Measurements from ENCODE around the gene TM7SF2. TPM values are rescaled to one million over a fixed set of nuclear protein-coding genes. Genes with fewer than 3 reads are reported as not detected.

The TM7SF2 gene
- 10 to 100 TPM; 20.5 to 24.3 TPM for total RNA-seq

- ATAC-seq = peak; percentile 79 to 83
- peaks cover 0 to 5% of the 10 kb centered on the region in 2 donors for H3K36me3 Mint-ChIP-seq
Measured at GRCh38 chr11:65111744-65112545, at the start of gene TM7SF2. Gene TM7SF2, plus strand, starts transcription at chr11:65111872. Its CDS starts 144 bp downstream, at chr11:65112016.

GRCh38 chr11:65063532-65063931 is 48.1 kb upstream of the TM7SF2 start:
- no peak overlapping the region for H3K27ac Mint-ChIP-seq
- no peaks in the 10 kb centered on the region for H3K9me3 Mint-ChIP-seq
- DNase-seq (ENCODE audit: low spot score in 2 of 2) (no peak), ATAC-seq (peak; percentile 24 to 26)
- H3K36me3 Mint-ChIP-seq = no peaks in the 10 kb centered on the region

More at GRCh38 chr11:65111744-65112545, at the start of gene TM7SF2:
- DNase-seq (ENCODE audit: low spot score in 2 of 2) = peak; percentile 91 to 95
- peak within 1 kb of the TSS; percentile 88 to 98 for H3K27ac Mint-ChIP-seq
- no peaks in the 10 kb centered on the region for H3K9me3 Mint-ChIP-seq

- H3K9me3 Mint-ChIP-seq = no peaks in the 10 kb centered on the region
- no peaks in the 10 kb centered on the region for H3K36me3 Mint-ChIP-seq
- ATAC-seq = no peak
Measured at GRCh38 chr11:65064847-65065240, 46.8 kb upstream of the TM7SF2 start.

GRCh38 chr11:65065851-65066250 is 45.8 kb upstream of the TM7SF2 start:
- no peak overlapping the region for H3K27ac Mint-ChIP-seq
- ATAC-seq = no peak
- no peaks in the 10 kb centered on the region for H3K9me3 Mint-ChIP-seq
- no peaks in the 10 kb centered on the region for H3K36me3 Mint-ChIP-seq
- DNase-seq (ENCODE audit: low spot score in 2 of 2) = no peak

More at GRCh38 chr11:65064847-65065240, 46.8 kb upstream of the TM7SF2 start:
- DNase-seq (ENCODE audit: low spot score in 2 of 2) = no peak
- no peak overlapping the region for H3K27ac Mint-ChIP-seq

- Mint-ChIP-seq H3K27ac (no peak overlapping the region), H3K36me3 (no peaks in the 10 kb centered on the region), H3K9me3 (no peaks in the 10 kb centered on the region)
- no peak for DNase-seq (ENCODE audit: low spot score in 2 of 2)
- no peak for ATAC-seq
Measured at GRCh38 chr11:65066315-65066714, 45.4 kb upstream of the TM7SF2 start.

GRCh38 chr11:65066805-65067291 is 44.8 kb upstream of the TM7SF2 start:
- ATAC-seq (no peak), DNase-seq (ENCODE audit: low spot score in 2 of 2) (no peak)
- Mint-ChIP-seq H3K9me3 (no peaks in the 10 kb centered on the region), H3K27ac (no peak overlapping the region), H3K36me3 (no peaks in the 10 kb centered on the region)

- H3K9me3 Mint-ChIP-seq = no peaks in the 10 kb centered on the region
Measured at GRCh38 chr11:65067446-65067845, 44.2 kb upstream of the TM7SF2 start.

GRCh38 chr11:65069217-65069616 is 42.5 kb upstream of the TM7SF2 start:
- H3K9me3 Mint-ChIP-seq = no peaks in the 10 kb centered on the region
- DNase-seq (ENCODE audit: low spot score in 2 of 2) = no peak
- ATAC-seq = no peak
- H3K36me3 Mint-ChIP-seq = no peaks in the 10 kb centered on the region
- H3K27ac Mint-ChIP-seq = no peak overlapping the region

More at GRCh38 chr11:65067446-65067845, 44.2 kb upstream of the TM7SF2 start:
- H3K36me3 Mint-ChIP-seq = no peaks in the 10 kb centered on the region
- DNase-seq (ENCODE audit: low spot score in 2 of 2) = no peak
- no peak overlapping the region for H3K27ac Mint-ChIP-seq
- no peak for ATAC-seq

- DNase-seq (ENCODE audit: low spot score in 2 of 2) (no peak), ATAC-seq (peak in 1 of 2 donors; percentile 36)
- Mint-ChIP-seq H3K9me3 (no peaks in the 10 kb centered on the region), H3K36me3 (peaks cover 0 to 10% of the 10 kb centered on the region in 2 donors), H3K27ac (no peak overlapping the region)
Measured at GRCh38 chr11:65071907-65072630, 39.6 kb upstream of the TM7SF2 start.

- Mint-ChIP-seq H3K36me3 (peaks cover 5 to 15% of the 10 kb centered on the region in 2 donors), H3K27ac (no peak overlapping the region), H3K9me3 (no peaks in the 10 kb centered on the region)
- ATAC-seq = no peak
- no peak for DNase-seq (ENCODE audit: low spot score in 2 of 2)
Measured at GRCh38 chr11:65072631-65072966, 39.1 kb upstream of the TM7SF2 start.

- H3K27ac Mint-ChIP-seq = no peak overlapping the region
- H3K9me3 Mint-ChIP-seq = no peaks in the 10 kb centered on the region
- DNase-seq (ENCODE audit: low spot score in 2 of 2) (no peak), ATAC-seq (no peak)
- H3K36me3 Mint-ChIP-seq = peaks cover 39 to 51% of the 10 kb centered on the region in 2 donors
Measured at GRCh38 chr11:65077451-65077850, 34.2 kb upstream of the TM7SF2 start.

GRCh38 chr11:65078151-65078550 is 33.5 kb upstream of the TM7SF2 start:
- H3K27ac Mint-ChIP-seq = peak overlapping the region; percentile 38 to 78
- H3K9me3 Mint-ChIP-seq = no peaks in the 10 kb centered on the region
- DNase-seq (ENCODE audit: low spot score in 2 of 2) = peak in 1 of 2 donors; percentile 67
- peak; percentile 63 to 87 for ATAC-seq
- H3K36me3 Mint-ChIP-seq = peaks cover 46 to 58% of the 10 kb centered on the region in 2 donors

GRCh38 chr11:65078786-65079342 is 32.8 kb upstream of the TM7SF2 start:
- Mint-ChIP-seq H3K36me3 (peaks cover 53 to 66% of the 10 kb centered on the region in 2 donors), H3K9me3 (no peaks in the 10 kb centered on the region), H3K27ac (peak overlapping the region; percentile 38 to 78)
- ATAC-seq = no peak
- DNase-seq (ENCODE audit: low spot score in 2 of 2) = no peak

GRCh38 chr11:65083134-65083833 is 28.4 kb upstream of the TM7SF2 start:
- ATAC-seq = peak in 1 of 2 donors; percentile 5
- DNase-seq (ENCODE audit: low spot score in 2 of 2) = no peak

GRCh38 chr11:65083834-65084597 is 27.7 kb upstream of the TM7SF2 start, which contains the start of the genes CDCA5 and ZFPL1:
Gene CDCA5, minus strand, starts transcription at chr11:65084040. Its CDS starts 62 bp downstream, at chr11:65083978.
Gene ZFPL1, plus strand, starts transcription at chr11:65084222. Its CDS starts 477 bp downstream, at chr11:65084699.
- peak; percentile 90 to 97 for ATAC-seq
- peak within 1 kb of the TSS; percentile 99 to 100 for H3K27ac Mint-ChIP-seq
- peaks cover 50 to 52% of the 10 kb centered on the region in 2 donors for H3K36me3 Mint-ChIP-seq

More at GRCh38 chr11:65083134-65083833, 28.4 kb upstream of the TM7SF2 start:
- H3K36me3 Mint-ChIP-seq = peaks cover 52 to 57% of the 10 kb centered on the region in 2 donors
- H3K9me3 Mint-ChIP-seq = no peaks in the 10 kb centered on the region
- H3K27ac Mint-ChIP-seq = peak overlapping the region; percentile 99 to 100

More at GRCh38 chr11:65083834-65084597, 27.7 kb upstream of the TM7SF2 start, which contains the start of the genes CDCA5 and ZFPL1:
- H3K9me3 Mint-ChIP-seq = no peaks in the 10 kb centered on the region
- peak; percentile 97 to 98 for DNase-seq (ENCODE audit: low spot score in 2 of 2)

Data from activated naive CD4-positive, alpha-beta T cell treated with anti-CD3 and anti-CD28 coated beads, Interleukin-2, amount 50 U/mL, for 72 hours (primary cell).